GM12891 (cell line): Measurements from ENCODE around the gene BRAF.
"Not testable (repeated sequence)": the region's sequence is repeated elsewhere in the genome, so short reads cannot be mapped to it uniquely, and the experiment has no call there.

Source experiments
- DNase-seq: peaks from one replicate; pipeline ENCODE4 v3.0.0; 2011; ENCODE audit warnings: low spot score; ENCODE audit not compliant: insufficient read length
- FAIRE-seq: peaks from 2 replicates; lab custom pipeline; 2011; peaks lifted over from hg19 to GRCh38; lab: Jason Lieb, UNC
- PAX5 ChIP-seq: IDR thresholded peaks from 2 replicates; pipeline ENCODE4 v1.6.1; 2011; ENCODE audit warnings: low read length, moderate library complexity, mild to moderate bottlenecking; ENCODE audit not compliant: insufficient read depth, severe bottlenecking
- POLR2A ChIP-seq: IDR thresholded peaks from 2 replicates; pipeline ENCODE4 v1.6.1; 2011; ENCODE audit warnings: low read depth, low read length, control low read depth
- POLR2AphosphoS5 ChIP-seq: IDR thresholded peaks from 2 replicates; pipeline ENCODE4 v1.6.1; 2011; ENCODE audit warnings: low read depth, low read length, control low read depth
- POU2F2 ChIP-seq: IDR thresholded peaks from 2 replicates; pipeline ENCODE4 v1.6.1; 2011; ENCODE audit warnings: low read depth, mild to moderate bottlenecking, control low read depth, low read length, moderate library complexity
- SPI1 ChIP-seq: IDR thresholded peaks from 2 replicates; pipeline ENCODE4 v1.6.1; 2011; ENCODE audit warnings: low read depth, low read length, control low read depth
- TAF1 ChIP-seq: IDR thresholded peaks from 2 replicates; pipeline ENCODE4 v1.6.1; 2011; ENCODE audit warnings: low read depth, low read length, control low read depth

The BRAF gene

GRCh38 chr7:140937702-140938264, 13.1 kb upstream of the BRAF start:
- DNase-seq (no peak), FAIRE-seq (no peak)
- TF ChIP-seq POLR2A, result no peak
- no peak for TF ChIP-seq TAF1
- TF ChIP-seq POU2F2, result no peak
- no peak for TF ChIP-seq POLR2AphosphoS5
- TF ChIP-seq SPI1, result no peak
- no peak for TF ChIP-seq PAX5

DNA sequence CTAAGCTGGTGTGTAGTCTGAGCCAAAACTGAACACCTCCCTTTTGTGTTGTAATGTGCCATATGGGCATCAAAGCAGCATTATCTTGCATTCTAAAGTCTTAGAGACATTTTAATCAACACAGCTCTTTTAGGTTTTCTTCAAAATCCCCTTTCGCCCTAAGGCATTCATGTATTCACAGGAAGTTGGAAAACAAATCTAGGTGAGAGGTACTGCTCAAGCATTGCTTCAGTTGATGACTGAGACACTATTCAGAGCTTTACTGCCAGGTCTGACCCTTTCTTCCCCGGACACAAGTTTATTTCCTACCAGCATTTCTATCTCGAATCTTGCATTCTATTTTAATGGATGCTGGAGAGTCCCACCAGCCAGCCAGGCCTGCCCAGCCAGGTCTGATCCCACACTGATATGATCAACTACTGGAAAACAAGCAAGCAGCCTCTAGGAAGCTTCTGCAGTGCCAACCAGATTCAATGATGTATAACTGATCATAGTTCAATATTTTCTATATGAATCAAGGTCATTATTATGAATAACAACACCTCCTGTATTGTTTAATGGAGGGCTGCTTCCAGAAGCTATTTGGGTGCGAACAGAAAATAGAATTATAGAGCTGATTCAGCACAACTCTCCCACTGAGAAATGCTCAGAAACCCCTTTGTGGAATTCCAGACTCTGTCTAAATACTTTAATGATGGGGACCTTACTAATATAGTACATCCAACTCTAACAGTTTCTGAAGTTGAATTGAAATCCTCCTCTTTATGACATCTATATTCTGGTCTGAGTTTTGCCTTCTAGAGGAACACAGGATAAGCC, 4.0 kb upstream of the BRAF start:
- DNase-seq, result no peak
- no peak for TF ChIP-seq POLR2AphosphoS5
- no peak for TF ChIP-seq SPI1
- no peak for TF ChIP-seq POU2F2
- no peak for TF ChIP-seq POLR2A
- TF ChIP-seq TAF1, result no peak
- no peak for FAIRE-seq

DNA sequence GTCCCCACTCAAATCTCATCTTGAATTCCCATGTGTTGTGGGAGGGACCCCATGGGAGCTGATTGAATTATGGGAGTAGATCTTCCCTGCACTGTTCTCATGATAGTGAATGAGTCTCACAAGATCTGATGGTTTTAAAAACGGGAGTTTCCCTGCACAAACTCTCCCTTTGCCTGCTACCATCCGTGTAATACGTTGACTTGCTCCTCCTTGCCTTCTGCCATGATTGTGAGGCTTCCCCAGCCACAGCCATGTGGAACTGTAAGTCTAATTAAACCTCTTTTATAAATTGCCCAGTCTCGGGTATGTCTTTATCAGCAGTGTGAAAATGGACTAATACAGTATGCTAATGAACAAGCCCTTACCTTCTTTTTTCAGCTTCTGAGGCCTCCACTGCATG, 3.2 kb upstream of the BRAF start:
- FAIRE-seq, DNase-seq: not testable (repeated sequence)

- no peak for FAIRE-seq
- TF ChIP-seq TAF1, result no peak
- no peak for TF ChIP-seq SPI1
- TF ChIP-seq POU2F2, result no peak
- no peak for TF ChIP-seq PAX5
- no peak for TF ChIP-seq POLR2AphosphoS5
- TF ChIP-seq POLR2A, result no peak
Measured at GRCh38 chr7:140927351-140927750, 2.6 kb upstream of the BRAF start.

GRCh38 chr7:140926021-140926817, 1.5 kb upstream of the BRAF start:
- FAIRE-seq (no peak), DNase-seq (no peak)
- TF ChIP-seq POLR2AphosphoS5 (no peak), POLR2A (no peak), SPI1 (no peak), PAX5 (no peak), POU2F2 (no peak), TAF1 (no peak)

More at GRCh38 chr7:140927351-140927750, 2.6 kb upstream of the BRAF start:
- no peak for DNase-seq

DNA sequence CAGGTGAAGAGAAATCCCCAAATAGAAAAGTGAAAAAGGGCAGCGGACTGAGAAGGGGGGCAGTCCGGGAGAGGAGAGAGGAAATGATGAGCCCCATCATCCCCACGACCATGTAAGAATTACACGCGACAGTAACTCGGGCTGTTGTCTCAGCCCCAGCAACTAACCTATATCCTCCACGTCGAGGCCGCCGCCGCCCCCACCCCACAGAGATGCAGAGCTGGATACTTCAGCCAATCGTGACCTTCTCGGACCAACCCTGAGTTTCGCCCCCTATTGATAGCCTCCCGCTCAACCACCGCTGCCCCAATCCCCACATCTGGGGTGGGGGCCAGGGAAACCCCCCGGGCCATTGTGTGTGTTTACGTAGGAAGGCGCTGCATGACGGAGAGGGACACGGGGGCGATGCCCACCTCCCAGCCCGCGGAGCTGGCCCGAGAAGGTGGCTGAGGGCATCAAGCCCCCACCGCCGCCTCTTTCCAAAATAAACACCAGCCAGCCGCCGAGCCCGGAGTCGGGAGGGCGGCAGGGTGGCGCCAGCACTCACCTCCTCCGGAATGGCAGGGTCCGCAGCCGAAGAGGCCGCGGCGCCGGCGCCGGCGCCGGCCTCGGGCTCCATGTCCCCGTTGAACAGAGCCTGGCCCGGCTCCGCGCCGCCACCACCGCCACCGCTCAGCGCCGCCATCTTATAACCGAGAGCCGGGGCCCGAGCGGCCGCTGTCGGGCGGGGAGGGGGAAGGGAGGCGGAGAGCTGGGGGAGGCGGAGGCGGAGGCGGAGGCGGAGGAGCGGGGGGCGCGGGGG, 509 bp downstream of the BRAF start:
- FAIRE-seq (peak; percentile 90), DNase-seq (peak; percentile 39)
- TF ChIP-seq TAF1, result no peak
- peak; percentile 21; the same call in 1 of the 2 replicates for TF ChIP-seq POLR2A
- no peak for TF ChIP-seq POU2F2
- TF ChIP-seq PAX5, result peak; percentile 19
- no peak for TF ChIP-seq POLR2AphosphoS5
- TF ChIP-seq SPI1, result 0 out of 2 replicates have a peak, but pooled peaks have one; percentile 20

- FAIRE-seq (peak; percentile 5), DNase-seq (no peak)
- TF ChIP-seq TAF1, result no peak
- no peak for TF ChIP-seq SPI1
- no peak for TF ChIP-seq POU2F2
- no peak for TF ChIP-seq POLR2AphosphoS5
- TF ChIP-seq PAX5, result no peak
- no peak for TF ChIP-seq POLR2A
Measured at GRCh38 chr7:140923358-140924006, 1.2 kb downstream of the BRAF start.

DNA sequence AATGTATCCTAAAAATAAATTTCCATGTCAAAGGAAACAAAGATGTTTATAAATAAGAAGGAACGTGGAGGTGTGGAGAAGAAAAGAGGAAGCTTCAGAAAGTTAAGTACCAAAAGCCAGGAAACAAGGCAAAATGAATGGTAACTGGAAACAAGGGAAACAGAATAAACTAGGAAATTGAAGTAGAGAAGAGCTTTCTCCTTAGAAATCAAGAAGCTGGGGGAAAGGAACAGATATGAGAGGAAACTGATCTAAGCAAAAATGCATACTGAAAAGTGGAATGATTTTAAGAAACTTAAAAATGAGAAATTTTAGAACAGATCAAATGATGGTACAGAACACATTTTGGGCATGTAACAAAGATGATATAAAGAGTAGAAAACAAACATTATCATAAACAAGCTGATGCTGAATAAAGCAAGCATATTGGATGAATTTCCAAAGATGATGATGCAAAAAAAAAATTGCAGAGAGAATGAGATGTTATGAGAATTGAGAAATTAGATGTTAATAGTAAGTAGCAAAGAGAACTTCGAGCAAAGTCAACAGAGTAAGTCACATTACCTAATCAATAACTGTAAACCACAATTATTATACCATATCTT, 1.9 kb downstream of the BRAF start:
- no peak for DNase-seq
- FAIRE-seq, result no peak
- TF ChIP-seq POLR2AphosphoS5 (no peak), PAX5 (no peak), SPI1 (no peak), POLR2A (no peak), TAF1 (no peak), POU2F2 (no peak)

DNA sequence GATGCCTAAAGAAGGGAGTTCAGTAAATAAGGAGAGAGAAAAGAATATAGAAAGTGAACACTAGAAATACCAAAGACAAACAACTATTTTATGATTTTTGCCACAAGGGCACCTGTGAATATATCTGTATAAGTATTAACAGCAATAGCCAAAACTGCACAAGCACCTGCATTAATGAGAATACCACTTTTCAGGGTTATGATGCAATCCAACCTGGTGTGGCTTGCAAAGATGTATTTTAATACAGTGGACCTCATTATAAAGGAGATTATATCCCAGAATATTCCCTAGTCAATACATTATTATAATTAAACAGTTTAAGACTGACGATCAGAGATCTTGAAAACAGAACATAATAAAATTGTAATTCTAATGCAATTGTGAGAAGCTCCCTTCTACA, 4.0 kb downstream of the BRAF start:
- TF ChIP-seq POLR2A, result no peak
- TF ChIP-seq POU2F2, result no peak
- TF ChIP-seq SPI1, result no peak
- no peak for TF ChIP-seq TAF1
- TF ChIP-seq PAX5, result no peak
- no peak for TF ChIP-seq POLR2AphosphoS5
- DNase-seq, result no peak
- FAIRE-seq, result no peak
